GM12878 (cell line): Measurements from ENCODE around the gene MKNK1.

Experiments
- ELK1 ChIP-seq: IDR thresholded peaks from 2 replicates; pipeline ENCODE4 v1.6.1; 2012; ENCODE audit warnings: low read depth, low read length, improper control_type of control experiment
- USF2 ChIP-seq: IDR thresholded peaks from 2 replicates; pipeline ENCODE4 v1.6.1; 2011; ENCODE audit warnings: low read depth, low read length, improper control_type of control experiment, borderline replicate concordance

- TF ChIP-seq ELK1 (no peak), USF2 (no peak)
These were observed 28.3 kb downstream of the MKNK1 start for GRCh38 chr1:46575778-46576177.
